Measurements from ENCODE around the gene TMCO5A. TPM values are rescaled to one million over a fixed set of nuclear protein-coding genes. Genes with fewer than 3 reads are reported as not detected.
"Not testable (repeated sequence)": the region's sequence is repeated elsewhere in the genome, so short reads cannot be mapped to it uniquely, and the experiment has no call there.

TMCO5A gene
- total RNA-seq, 2 experiments from 2014 or later = not detected

GRCh38 chr15:37940876-37941275 lies 6.4 kb downstream of the TMCO5A start:
- ChIA-PET POLR2A (interaction anchor here (1.4 kb wide), 1 partner anchor 10 kb away, joined by 5 read pairs; no protein-coding TSS in a partner anchor), CTCF (ENCODE audit: unreplicated experiment) (no interaction called here)
- intact Hi-C loops (cut with micrococcal nuclease; ENCODE audit: unreplicated experiment) = no loop called here
- BruUV-seq (replicated peaks) = no TSS peak
- no peaks in the 10 kb centered on the region for H4K20me1 ChIP-seq (ENCODE audit: insufficient read depth, low read length)
- H3K4me3 ChIP-seq (ENCODE audit: low read depth, low read length, poor library complexity, severe bottlenecking) = no peak overlapping the region
- no peak for DNase-seq (ENCODE audit: low spot score)
- H3K79me2 ChIP-seq (ENCODE audit: insufficient read depth, low read depth, low read length) = no peaks in the 10 kb centered on the region
- TF ChIP-seq EZH2phosphoT487 (IDR thresholded peaks at IDR 0.05; ENCODE audit: borderline replicate concordance, low read depth, low read length) (no peak), CTCF (conservative IDR thresholded peaks at IDR 0.05; ENCODE audit: low read length) (no peak)
- no peaks in the 10 kb centered on the region for H3K36me3 ChIP-seq (ENCODE audit: insufficient read depth, low read length)
- H3K9me3 ChIP-seq (ENCODE audit: low read length) = no peaks in the 10 kb centered on the region
- no peak overlapping the region for H3K27ac ChIP-seq (ENCODE audit: low read depth, low read length, poor library complexity, severe bottlenecking)
- no peaks in the 10 kb centered on the region for H3K4me1 ChIP-seq (ENCODE audit: insufficient read depth, low read length, poor library complexity, severe bottlenecking)
- no peak overlapping the region for H3K4me2 ChIP-seq (ENCODE audit: low read length)
- no peaks in the 10 kb centered on the region for H3K9me2 ChIP-seq (ENCODE audit: insufficient read depth, low read length)
- H2AFZ ChIP-seq (ENCODE audit: low read length) = no peak overlapping the region

- Histone ChIP-seq H3K79me2 (ENCODE audit: insufficient read depth, low read depth, low read length) (no peaks in the 10 kb centered on the region), H3K9me3 (ENCODE audit: low read length) (no peaks in the 10 kb centered on the region), H3K27ac (ENCODE audit: low read depth, low read length, poor library complexity, severe bottlenecking) (no peak overlapping the region), H3K9me2 (ENCODE audit: insufficient read depth, low read length) (no peaks in the 10 kb centered on the region), H3K4me2 (ENCODE audit: low read length) (no peak overlapping the region), H3K4me3 (ENCODE audit: low read depth, low read length, poor library complexity, severe bottlenecking) (no peak overlapping the region), H3K36me3 (ENCODE audit: insufficient read depth, low read length) (no peaks in the 10 kb centered on the region), H3K4me1 (ENCODE audit: insufficient read depth, low read length, poor library complexity, severe bottlenecking) (no peaks in the 10 kb centered on the region), H4K20me1 (ENCODE audit: insufficient read depth, low read length) (no peaks in the 10 kb centered on the region), H2AFZ (ENCODE audit: low read length) (no peak overlapping the region)
- DNase-seq (ENCODE audit: low spot score) = no peak
- intact Hi-C loops (cut with micrococcal nuclease; ENCODE audit: unreplicated experiment) = no loop called here
- ChIA-PET CTCF (ENCODE audit: unreplicated experiment) (no interaction called here), POLR2A (interaction anchor here (1.4 kb wide), 1 partner anchor 9 kb away, joined by 5 read pairs; no protein-coding TSS in a partner anchor)
- TF ChIP-seq EZH2phosphoT487 (IDR thresholded peaks at IDR 0.05; ENCODE audit: borderline replicate concordance, low read depth, low read length) (no peak), CTCF (conservative IDR thresholded peaks at IDR 0.05; ENCODE audit: low read length) (no peak)
- no TSS peak for BruUV-seq (replicated peaks)
Observed at GRCh38 chr15:37941779-37942178, 7.3 kb downstream of the TMCO5A start.

- H3K36me3 ChIP-seq (ENCODE audit: insufficient read depth, low read length) = no peaks in the 10 kb centered on the region
- no peak overlapping the region for H3K27ac ChIP-seq (ENCODE audit: low read depth, low read length, poor library complexity, severe bottlenecking)
- H2AFZ ChIP-seq (ENCODE audit: low read length) = no peak overlapping the region
- H3K4me1 ChIP-seq (ENCODE audit: insufficient read depth, low read length, poor library complexity, severe bottlenecking) = no peaks in the 10 kb centered on the region
- no peaks in the 10 kb centered on the region for H3K9me2 ChIP-seq (ENCODE audit: insufficient read depth, low read length)
- BruUV-seq (replicated peaks) = no TSS peak
- POLR2A ChIA-PET = interaction anchor here (0.6 to 1.5 kb wide), 2 partner anchors 11 to 502 kb away, joined by 3 to 5 read pairs; partner anchors contain the start of gene FAM98B
- no peak for TF ChIP-seq CTCF (conservative IDR thresholded peaks at IDR 0.05; ENCODE audit: low read length)
- TF ChIP-seq EZH2phosphoT487 (IDR thresholded peaks at IDR 0.05; ENCODE audit: borderline replicate concordance, low read depth, low read length) = no peak
- no peaks in the 10 kb centered on the region for H3K9me3 ChIP-seq (ENCODE audit: low read length)
- DNase-seq (ENCODE audit: low spot score) = no peak
- H3K4me2 ChIP-seq (ENCODE audit: low read length) = no peak overlapping the region
- H3K79me2 ChIP-seq (ENCODE audit: insufficient read depth, low read depth, low read length) = no peaks in the 10 kb centered on the region
- no peak overlapping the region for H3K4me3 ChIP-seq (ENCODE audit: low read depth, low read length, poor library complexity, severe bottlenecking)
- H4K20me1 ChIP-seq (ENCODE audit: insufficient read depth, low read length) = no peaks in the 10 kb centered on the region
- CTCF ChIA-PET (ENCODE audit: unreplicated experiment) = no interaction called here
- intact Hi-C loops (cut with micrococcal nuclease; ENCODE audit: unreplicated experiment) = no loop called here
Observed at GRCh38 chr15:37951999-37952398, 17.6 kb downstream of the TMCO5A start.

- CTCF ChIA-PET (ENCODE audit: unreplicated experiment); H3K36me3 ChIP-seq (ENCODE audit: insufficient read depth, low read length); intact Hi-C loops (cut with micrococcal nuclease; ENCODE audit: unreplicated experiment); H4K20me1 ChIP-seq (ENCODE audit: insufficient read depth, low read length); POLR2A ChIA-PET; H3K27ac ChIP-seq (ENCODE audit: low read depth, low read length, poor library complexity, severe bottlenecking); H3K9me3 ChIP-seq (ENCODE audit: low read length); DNase-seq (ENCODE audit: low spot score); H3K4me1 ChIP-seq (ENCODE audit: insufficient read depth, low read length, poor library complexity, severe bottlenecking); BruUV-seq (replicated peaks); H3K9me2 ChIP-seq (ENCODE audit: insufficient read depth, low read length); H3K4me3 ChIP-seq (ENCODE audit: low read depth, low read length, poor library complexity, severe bottlenecking); H3K79me2 ChIP-seq (ENCODE audit: insufficient read depth, low read depth, low read length); H3K4me2 ChIP-seq (ENCODE audit: low read length); H2AFZ ChIP-seq (ENCODE audit: low read length): not testable (repeated sequence)
Observed at GRCh38 chr15:37960742-37961141, 26.3 kb downstream of the TMCO5A start.

All from OCI-LY7 (cell line).